GM21528 (cell line): ENCODE measurements around the gene RIPOR3.
"Not testable (repeated sequence)": the region's sequence is repeated elsewhere in the genome, so short reads cannot be mapped to it uniquely, and the experiment has no call there.

ENCODE experiments used
- ATAC-seq: cut with Tn5 transposase; IDR thresholded peaks from one replicate; pipeline ENCODE4 v1.9.1; 2021; ENCODE audit warnings: mild to moderate bottlenecking, moderate library complexity; ENCODE audit not compliant: unreplicated experiment, low FRiP score

The RIPOR3 gene

DNA sequence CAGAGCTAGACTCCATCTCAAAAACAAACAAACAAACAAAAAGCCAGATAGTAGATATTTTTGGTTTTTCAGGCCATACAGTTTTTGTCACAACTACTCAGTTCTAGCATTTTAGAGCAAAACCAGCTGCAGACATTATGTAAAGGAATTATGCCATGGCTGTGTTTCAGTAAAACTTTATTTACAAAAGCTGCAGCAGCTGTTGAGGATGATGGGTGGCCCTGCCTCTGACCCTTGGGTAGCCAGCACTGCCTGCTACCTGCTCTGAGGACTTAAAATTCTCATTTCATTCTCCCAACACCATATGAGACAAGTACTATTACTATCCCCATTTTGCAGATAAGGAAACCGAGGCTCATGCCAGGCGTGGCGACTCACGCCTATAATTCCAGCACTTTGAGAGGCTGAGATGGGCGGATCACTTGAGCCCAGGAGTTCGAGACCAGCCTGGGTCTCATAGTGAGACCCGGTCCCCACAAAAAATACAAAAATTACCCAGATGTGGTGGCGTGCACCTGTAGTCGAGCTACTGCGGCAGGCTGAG is 56.3 kb downstream of the RIPOR3 start:
- ATAC-seq, result no peak

DNA sequence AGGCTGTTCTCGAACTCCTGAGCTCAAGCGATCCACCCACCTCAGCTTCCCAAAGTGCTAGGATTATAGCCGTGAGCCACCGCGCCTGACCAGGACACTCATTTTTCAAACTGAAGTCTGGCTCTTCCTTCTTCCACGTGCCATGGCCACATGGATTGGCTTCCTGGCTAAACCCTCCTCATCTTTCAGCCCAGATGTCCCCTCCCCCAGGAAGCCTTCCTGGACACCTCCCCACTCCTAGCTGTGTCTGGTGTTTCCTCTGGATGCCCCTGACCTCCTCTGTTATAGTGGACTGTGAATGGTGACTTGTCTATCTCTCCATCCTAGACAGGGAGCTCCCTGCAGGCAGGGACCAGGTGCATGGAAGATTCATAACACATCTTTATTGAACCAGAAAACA is 57.2 kb downstream of the RIPOR3 start:
- ATAC-seq, result no peak

DNA sequence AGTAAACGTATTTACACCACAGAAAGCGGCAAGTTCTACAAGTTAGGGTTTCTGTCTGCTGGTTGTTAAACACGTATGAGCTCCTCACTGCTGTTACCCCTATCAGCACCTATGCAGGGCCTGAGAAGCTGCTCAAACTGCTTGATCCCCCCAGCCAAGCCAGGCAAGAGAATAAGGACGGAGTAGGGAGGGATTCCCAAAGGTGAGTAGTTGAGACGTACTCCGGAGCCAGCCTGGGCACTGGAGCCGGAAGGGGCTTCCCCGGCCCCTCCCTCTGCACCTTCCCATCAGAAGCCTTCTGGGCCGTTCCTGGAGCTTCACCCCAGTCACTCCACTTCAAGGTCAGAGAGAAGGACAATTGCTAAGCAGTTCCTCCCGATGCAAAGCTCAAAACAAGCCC is 58.0 kb downstream of the RIPOR3 start:
- no peak for ATAC-seq

DNA sequence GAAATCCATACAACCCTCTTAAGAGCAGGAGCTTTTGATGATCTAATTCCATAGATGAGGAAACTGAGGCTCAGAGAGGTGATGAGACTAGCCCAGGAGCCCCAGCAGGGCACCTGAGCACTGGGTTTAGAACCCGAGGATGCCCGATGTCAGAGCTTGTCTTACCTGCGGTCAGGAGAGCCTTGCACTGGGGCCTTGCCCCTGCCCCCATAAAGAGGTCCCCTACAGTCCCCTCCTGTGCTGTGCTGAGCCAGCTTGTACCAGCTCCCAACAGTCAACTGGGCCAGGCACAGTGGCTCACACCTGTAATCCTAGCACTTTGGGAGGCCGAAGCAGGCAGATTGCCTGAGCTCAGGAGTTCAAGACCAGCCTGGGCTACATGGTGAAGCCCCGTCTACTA is 58.6 kb downstream of the RIPOR3 start:
- no peak for ATAC-seq

DNA sequence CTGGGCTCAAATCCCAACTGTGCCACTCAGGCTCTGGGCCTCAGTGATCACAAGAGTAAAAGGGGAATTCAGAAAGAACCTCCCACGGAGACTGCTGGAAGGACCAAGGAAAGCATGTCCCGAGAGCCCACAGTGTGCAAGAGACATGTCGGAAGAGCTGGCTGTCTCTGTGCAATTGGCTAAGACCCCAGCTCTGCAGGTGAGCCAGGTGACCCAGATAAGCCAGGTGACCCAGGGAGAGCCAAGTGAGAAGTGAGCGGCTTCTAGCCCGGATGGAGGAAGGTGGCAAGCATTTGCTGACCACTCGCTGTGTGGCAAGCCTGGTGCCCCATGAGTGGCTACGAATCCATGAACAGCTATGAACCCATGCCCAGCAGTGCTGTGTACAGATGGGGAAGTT is 59.1 kb downstream of the RIPOR3 start:
- ATAC-seq, result no peak

DNA sequence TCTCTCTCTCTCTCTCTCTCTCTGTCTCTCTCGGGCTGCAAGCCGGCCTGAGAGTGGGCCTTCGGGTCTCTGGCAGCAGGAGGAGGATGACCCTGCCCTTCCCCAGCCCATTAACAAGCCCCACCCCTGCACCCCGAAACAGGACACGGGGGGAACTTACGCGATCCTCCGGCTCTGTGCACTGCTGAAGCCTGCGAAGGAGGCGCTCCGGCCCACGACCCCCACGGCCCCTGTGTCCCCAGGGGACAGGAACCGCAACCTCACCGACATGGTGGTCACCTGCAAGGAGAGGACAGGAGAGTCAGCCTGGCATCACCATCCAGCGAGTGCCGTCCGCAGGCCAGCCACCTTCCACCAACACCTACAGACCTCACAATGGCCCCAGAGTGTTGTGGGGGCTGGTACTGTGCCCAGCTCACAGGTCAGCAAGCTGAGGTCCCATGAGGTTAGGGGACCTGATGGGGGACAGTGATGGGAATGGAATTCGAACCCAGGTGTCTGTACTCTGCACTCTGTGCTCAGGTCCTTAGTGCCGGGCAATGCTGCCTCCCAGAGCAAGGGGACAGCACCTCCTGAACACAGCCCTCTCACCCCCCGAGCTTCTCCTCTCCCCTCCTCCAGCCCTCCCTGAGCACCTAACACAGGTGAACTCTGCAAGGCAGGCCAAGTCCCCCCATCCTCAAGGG is 60.6 kb downstream of the RIPOR3 start:
- no peak for ATAC-seq

DNA sequence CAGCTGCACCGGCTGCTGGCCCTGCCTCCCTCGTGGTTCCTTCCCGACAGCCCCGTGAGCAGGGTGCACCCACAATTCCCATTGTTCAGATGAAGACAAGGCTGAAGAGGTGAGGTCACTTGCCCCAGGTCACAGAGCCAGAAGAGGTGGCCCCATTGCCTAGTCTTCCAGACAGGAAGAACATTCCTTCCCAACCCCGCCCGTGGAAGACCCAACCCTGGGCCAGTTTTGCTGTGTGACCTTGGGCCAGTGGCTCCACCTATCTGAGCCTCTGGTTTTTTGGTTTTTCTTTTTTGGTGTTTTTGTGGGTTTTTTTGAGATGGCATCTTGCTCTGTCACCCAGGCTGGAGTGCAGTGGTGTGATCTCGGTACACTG is 61.7 kb downstream of the RIPOR3 start:
- ATAC-seq, result no peak

DNA sequence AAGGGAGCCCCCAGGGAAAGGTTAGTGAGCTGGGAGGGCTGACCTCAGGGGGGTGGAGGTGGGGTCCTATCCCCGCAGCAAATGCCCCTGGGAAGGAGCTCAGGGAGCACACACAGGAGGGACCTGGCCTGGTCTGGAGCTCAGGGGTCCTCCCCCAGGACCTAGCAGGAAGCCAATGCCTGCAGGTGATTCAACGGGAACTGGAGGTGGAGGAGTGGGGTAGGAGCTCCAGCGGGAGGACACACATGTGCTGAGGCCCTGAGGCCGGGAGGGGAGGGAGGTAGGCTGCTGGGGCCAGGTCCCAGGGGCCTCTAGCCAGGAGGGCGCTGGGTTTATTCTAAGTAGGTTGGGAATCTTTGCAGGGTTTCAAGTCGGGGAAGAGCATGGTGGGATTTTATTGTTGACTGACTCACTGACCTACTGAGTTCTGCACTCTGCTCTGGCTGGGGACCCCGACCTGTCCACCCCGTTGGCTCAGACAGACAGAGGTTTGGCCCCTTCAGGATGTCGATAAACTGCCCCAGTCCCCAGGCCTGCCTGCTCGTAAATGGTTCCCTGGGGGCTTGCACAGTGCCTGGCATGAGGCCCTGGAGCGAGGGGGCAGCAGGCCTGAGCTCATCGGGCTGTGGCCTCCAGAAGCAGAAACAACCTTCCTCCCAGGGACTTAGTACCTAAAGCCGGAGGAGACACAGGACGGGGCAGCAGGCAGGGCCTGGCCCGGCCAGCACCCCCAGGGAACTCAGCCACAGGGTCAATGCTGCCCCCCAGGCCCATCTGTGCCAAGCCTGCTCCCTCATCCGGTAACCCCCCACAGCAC is 62.3 kb downstream of the RIPOR3 start:
- no peak for ATAC-seq

DNA sequence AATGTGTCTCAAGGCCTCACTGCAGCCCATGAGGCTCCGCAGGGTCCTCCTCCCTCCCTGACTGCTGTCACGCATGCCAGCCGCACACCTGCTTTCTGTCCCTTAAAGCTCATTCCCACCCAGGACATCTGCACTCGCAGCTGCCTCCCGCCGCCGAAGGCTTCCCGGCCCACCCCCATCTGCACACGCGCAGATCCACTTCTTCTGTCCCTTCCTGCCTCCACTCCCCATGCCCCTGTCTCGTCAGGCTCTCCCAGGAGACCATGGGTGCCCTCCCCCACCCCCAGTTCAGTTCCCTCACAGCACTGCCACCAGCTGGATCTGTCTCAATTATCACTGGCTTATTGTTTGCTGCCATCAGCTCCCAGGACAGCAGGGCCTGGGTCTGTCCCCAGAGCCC is 63.0 kb downstream of the RIPOR3 start:
- ATAC-seq, result no peak

DNA sequence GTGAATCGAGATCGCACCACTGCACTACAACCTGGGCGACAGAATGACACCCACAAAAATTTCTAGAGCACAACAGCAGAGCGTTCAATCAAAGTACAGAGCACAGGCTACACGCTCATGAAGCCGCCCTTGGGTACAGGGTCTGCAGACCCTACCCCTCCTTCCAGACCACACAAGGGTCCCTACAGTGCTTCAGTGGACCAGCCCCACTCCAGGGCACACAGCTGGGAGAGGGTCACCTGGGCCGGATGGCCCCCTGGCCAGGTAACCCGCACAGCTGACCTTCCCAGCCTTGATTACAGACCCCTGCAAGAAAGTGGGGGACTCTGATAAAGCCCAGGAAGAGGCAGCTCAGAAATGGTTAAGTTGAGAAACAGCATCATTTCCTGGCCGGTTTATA is 63.6 kb downstream of the RIPOR3 start:
- ATAC-seq, result no peak

DNA sequence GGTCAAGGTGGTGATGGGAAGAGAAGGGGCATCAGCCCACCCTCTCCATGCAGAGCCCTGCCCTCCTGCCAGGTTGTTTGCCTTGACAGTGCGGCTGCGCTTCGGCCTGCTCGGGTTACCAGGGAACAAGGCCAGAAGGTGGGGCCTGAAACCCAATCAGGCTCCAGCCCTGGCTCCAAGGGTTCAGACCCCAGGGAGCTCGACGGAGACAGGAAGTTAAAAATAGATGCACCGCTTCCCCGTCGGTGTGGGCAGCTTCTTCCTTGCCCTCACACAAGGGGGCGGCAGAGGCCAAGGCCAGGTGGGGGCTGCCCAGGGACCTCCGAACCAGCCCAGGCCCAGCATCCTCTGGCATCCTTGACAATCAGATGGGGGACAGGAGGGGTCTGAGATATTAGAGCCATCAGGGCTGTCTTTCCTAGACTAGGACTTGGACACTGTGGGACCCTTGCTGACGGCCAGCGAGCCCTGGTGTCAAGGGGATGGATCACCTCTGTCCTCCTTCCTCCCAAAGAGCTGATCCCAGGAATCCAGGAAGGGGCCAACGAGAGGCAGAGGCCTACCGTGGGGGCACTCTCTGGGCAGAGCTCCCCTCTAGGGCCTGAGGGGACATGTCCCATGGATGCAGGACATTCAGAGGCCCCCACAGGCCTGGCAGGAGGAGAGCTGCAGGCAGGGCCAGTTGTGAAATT is 65.2 kb downstream of the RIPOR3 start:
- ATAC-seq, result no peak

DNA sequence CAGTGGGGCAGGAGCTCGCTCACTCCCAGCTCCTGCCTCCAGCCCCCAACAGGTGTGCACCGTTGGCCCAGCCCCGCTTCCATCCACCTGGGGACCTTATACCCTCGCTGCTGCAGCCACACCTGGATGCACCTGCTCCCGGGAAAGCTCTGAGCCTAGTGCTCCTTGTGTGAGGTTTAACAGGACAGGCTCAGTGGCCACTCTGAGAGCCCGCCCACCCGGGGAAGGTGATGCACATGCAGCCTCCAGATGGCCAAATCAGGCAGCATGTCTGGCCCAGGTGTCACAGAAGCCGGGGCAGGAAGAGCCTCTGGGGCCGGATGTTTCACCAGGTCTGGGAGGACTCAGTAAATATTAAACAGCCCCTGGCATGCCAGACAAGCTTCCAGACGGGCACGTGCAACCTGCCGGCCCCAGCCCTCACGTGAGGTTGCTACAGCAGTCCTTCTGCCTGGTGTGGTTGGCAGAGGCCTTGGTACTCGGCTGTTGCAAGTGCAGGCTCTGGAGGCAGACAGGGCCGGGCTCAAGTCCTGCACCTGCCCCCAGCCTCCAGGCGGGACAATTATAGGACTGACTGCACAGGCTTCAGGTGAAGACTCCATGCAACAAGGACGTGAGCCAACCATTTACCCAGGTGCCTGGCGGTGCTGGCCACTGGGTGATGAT is 66.9 kb downstream of the RIPOR3 start:
- no peak for ATAC-seq

DNA sequence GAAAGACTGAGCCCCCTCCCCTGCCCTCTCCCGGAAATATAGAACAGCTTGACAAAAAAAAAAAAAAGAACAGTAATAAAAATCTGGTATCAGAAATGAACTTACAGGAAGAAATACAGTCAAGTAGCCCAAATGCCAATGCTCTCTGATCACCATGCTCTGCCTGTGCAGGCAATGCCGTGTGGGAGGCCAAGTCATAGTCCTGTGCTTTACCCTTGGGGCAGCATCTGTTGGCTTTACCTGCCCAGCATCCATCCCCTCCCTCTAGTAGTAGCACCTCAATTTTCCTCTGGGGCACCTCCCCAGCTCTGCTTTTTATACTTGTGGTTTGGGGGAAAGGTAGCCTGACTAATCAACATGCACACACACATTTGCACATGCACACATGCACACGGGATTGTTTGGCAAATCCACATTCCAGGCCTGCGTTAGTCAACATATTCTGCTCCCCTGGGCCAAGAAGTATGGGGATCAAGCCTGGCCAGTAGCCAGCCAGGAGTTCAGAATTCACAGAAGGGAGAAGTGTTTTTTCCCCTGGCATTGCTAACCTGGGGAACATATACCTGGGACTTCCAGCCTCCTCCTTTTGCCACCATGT is 70.2 kb downstream of the RIPOR3 start:
- no peak for ATAC-seq

DNA sequence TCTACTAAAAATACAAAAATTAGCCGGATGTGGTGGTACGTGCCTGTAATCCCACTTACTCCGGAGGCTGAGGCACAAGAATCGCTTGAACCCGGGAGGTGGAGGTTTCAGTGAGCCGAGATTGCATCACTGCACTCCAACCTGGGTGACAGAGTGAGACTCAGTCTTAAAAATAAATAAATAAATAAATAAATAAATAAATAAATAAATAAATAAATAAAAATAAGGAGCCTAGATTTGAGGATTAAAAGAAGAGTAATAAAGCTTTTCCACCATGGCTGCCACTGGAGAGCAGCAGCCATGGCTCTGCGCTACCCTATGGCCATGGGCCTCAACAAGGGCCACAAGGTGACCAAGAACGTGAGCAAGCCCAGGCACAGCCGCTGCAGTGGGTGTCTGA is 70.9 kb downstream of the RIPOR3 start:
- ATAC-seq, result not testable (repeated sequence)

DNA sequence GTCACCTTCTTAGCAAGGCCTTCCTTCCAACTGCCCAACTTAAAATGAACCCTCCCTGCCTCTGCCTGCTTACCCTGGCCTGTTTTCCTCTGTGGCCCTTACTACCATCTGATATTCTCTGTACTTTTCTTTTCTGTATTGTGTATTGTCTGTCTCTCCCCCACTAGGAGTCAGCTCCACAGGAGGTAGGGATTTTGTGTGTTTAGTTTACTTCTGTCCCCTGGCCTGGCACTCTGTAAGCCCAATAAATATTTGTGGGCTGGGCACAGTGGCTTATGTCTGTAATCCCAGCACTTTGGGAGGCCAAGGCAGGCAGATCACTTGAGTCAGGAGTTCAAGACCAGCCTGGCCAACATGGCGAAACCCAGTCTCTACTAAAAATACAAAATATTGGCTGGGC is 72.8 kb downstream of the RIPOR3 start:
- ATAC-seq, result no peak

DNA sequence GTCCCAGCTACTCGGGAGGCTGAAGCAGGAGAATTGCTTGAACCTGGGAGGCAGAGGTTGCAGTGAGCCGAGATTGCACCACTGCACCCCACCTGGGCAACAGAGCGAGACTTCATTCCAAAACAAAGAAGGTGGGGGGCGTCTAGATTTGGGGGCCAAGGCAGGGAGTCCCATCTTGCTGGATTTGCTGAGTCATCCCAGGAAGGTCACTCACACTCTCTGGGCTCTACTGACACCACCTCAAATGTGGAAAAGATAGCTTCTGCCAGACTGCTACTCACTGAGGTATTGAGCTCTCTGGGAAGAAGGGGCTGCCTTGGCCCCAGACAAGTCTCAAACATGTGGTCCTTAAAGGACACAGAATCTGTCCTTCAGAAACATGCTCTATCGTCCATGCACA is 74.3 kb downstream of the RIPOR3 start:
- no peak for ATAC-seq

DNA sequence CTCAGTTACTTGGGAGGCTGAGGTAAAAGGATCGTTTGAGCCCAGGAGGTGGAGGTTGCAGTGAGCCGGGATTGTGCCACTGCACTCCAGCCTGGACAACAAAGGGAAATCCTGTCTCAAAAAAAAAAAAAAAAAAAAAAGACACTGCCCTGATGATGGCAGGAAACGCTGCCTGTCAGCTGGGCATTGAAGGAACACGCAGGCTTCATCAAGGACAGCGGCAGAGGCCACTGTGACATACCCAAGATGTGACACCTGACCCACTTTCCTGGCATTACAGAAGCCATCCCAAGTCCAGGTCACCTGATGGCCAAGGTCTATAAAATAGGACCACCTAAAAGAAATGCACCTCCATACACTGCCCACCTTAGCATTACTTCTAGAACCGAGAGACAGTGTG is 75.9 kb downstream of the RIPOR3 start:
- ATAC-seq, result no peak

DNA sequence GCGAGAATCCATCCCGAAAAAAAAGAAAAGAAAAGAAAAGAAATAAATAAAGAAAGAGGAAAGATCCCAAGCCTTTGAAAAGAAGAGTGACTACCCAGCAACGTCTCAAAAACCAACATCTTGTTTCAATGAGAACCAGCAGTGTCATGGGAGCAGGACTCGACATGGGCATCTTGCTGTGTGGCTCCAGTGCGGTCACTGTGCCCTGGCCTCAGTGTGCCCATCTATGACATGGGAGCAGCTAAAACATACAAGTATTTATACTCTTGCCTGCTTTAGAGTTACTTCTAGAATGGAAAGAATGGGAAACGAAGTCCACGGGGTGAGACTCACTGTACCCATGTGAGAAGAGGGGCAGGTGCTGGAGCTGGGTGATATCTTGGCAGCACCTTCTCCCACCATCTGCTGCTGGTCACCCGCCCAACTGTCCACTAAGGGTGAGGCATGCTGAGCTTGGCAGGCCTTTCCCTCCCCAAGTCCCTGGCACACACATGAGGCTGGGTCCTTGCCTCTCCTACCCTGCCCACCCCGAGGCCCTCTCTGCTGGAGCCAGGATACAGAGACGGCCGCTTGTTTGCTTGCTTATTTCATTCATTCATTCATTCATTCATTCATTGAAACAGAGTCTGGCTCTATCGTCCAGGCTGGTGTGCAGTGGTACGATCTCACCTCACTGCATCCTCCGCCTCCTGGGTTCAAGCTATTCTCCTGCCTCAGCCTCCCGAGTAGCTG is 77.7 kb downstream of the RIPOR3 start:
- no peak for ATAC-seq

DNA sequence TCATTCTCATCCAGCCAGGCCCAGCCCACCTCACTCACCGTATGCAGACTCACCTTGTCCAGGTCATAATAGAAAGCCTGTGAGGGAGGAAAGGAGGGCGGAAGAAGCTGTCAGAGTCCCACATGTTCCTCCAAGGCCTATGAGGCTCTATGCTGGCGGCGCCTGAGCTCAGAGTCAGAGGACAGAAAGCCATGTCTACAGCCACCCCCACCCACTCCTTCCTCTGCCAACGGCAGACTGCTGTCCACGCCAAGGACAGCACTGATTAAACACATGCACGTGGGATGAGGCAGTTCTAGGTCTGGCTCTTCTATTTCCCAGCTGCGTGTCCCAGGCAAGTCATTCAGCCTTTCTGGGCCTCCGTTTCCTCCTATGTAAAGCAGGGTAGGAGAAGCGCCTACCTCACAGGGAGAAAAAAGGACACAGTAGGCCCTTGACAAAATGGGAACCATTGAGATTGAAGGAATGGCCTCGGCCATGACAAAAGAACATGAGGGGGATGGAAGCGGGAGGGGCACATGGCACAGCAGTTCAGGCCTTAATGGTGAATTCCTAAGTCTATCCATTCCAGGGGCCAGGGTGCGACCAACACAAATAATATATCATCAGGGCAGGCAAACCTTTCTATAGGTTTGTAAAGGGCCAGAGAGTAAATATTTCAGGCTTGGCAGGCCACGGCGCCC is 80.1 kb downstream of the RIPOR3 start:
- ATAC-seq, result no peak
